GM20431 (cell line): ENCODE results near the gene ELF1.
"Not testable (repeated sequence)": the region's sequence is repeated elsewhere in the genome, so short reads cannot be mapped to it uniquely, and the experiment has no call there.

ENCODE experiments used
- in situ Hi-C: fragments of 300-500 bp; cut with MseI, MboI; formaldehyde crosslinking; loops from one replicate; pipeline ENCODE4 v1.15.0; 2020; ENCODE audit warnings: low sequenced_read_pairs; ENCODE audit not compliant: unreplicated experiment

ELF1 gene

GRCh38 chr13:40909541-40910200 lies 109.4 kb downstream of the ELF1 start:
- in situ Hi-C loops, result not testable (repeated sequence)

GRCh38 chr13:40908546-40908945 lies 110.6 kb downstream of the ELF1 start:
- in situ Hi-C loops, result no loop called here

DNA sequence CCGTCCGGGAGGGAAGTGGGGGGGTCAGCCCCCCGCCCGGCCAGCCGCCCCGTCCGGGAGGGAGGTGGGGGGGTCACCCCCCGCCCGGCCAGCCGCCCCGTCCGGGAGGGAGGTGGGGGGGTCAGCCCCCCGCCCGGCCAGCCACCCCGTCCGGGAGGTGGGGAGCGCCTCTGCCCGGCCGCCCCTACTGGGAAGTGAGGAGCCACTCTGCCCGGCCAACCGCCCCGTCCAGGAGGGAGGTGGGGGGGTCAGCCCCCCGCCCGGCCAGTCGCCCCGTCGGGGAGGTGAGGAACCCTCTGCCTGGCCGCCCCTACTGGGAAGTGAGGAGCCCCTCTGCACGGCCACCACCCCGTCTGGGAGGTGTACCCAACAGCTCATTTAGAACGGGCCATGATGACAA lies 118.1 kb downstream of the ELF1 start:
- in situ Hi-C loops, result not testable (repeated sequence)

DNA sequence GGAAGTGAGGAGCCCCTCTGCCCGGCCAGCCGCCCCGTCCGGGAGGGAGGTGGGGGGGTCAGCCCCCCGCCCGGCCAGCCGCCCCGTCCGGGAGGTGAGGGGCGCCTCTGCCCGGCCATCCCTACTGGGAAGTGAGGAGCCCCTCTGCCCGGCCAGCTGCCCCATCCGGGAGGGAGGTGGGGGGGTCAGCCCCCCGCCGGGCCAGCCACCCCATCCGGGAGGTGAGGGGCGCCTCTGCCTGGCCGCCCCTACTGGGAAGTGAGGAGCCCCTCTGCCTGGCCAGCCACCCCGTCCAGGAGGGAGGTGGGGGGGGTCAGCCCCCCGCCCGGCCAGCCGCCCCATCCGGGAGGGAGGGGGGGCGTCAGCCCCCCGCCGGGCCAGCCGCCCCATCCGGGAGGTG lies 118.5 kb downstream of the ELF1 start:
- in situ Hi-C loops, result not testable (repeated sequence)

GRCh38 chr13:40897053-40897452 lies 122.1 kb downstream of the ELF1 start:
- in situ Hi-C loops, result no loop called here

- in situ Hi-C loops, result no loop called here
Measured at GRCh38 chr13:40895227-40896184, 123.6 kb downstream of the ELF1 start.

DNA sequence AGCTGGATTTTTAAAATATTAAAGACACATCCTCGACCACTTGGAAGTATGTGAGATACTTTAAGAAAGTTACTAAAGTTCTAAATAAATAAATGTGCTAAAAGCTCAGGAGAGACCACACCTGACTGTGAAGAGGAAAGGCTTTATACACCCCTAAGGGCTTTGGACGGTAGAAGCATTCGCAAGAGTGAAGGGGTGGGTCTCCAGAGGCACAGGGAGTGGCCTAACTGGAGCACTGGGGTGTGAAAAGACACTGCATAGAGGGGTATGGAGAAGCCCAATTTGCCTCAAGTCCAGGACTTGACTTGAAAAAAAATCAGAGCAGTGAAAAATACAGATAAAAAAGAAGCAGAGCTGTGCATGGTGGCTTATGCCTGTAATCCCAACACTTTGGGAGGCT lies 125.5 kb downstream of the ELF1 start:
- in situ Hi-C loops, result not testable (repeated sequence)

DNA sequence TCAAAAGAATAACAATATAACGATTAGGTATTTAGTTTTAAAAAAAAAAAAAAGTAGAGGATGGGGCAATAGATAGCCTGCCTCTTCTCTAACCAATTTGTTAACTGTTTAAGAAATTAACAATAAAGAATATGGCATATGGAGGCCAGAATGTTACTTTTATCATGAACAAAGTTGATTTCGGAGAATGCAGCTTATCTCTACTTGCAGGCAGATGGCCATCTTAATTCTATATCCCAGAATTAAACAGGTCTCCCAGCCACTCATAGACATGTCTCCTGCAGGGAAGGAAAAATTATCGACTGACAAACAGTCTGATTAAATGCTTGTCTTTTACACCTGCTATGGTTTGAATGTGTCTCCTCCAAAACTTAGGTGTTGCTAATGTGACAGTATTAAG lies 133.1 kb downstream of the ELF1 start:
- in situ Hi-C loops, result no loop called here

DNA sequence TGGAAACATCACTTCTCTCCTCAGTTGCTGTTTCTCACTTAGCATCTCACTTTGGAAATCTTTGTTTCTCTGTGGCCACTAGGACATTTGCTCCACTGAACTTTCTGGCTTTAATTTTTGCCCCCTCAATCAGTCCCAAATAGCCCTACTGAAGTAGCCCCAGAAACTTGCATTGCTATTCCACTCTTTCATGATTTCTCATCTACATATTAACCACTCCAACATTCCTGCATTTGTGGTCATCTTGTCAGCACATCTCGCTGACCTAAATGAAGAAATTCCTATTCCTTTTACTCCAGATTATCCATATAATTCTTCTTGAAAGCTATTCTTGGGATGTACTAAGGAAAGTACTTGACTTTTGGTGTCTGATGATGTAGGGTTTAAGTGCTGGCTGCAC lies 134.9 kb downstream of the ELF1 start:
- in situ Hi-C loops, result not testable (repeated sequence)
